GM18867 (cell line): Measurements from ENCODE around the gene IQCE.

Source experiments
- ATAC-seq: cut with Tn5 transposase; IDR thresholded peaks from one replicate; pipeline ENCODE4 v1.9.1; 2021; ENCODE audit warnings: mild to moderate bottlenecking, moderate library complexity; ENCODE audit not compliant: unreplicated experiment

IQCE gene

DNA sequence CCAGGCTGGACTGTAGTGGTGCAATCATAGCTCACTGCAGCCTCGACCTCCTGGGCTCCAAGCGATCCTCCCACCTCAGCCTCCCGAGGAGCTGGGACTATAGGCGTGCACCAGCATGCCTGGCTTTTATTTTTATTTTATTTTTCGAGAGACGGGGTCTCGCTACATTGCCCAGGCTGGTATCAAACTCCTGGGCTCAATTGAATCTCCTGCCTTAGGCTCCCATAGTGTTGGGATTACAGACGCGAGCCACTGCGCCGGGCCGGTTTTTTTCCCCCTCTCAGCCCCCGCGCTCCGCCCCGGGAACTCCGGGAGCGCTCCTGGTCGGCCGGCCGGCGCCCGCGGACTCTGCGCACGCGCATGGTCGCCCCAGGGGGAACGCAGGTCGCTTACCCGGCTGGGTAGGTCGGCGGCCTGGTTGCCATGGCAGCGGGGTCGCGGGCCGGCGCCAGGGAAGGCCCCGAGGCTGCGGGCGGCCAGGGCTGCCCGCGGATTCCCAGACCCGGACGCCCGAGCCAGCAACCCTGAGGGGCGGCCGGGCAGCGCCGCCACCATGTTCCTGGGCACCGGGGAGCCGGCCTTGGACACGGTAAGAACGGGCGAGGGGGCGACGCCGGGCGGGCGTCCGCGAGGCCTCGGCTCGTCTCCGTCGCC, at the start of gene IQCE:
Gene IQCE, plus strand, starts transcription at position 351 of the 654 bp plus-strand sequence. Its CDS starts 203 bp downstream, at position 554.
- ATAC-seq: peak; percentile 57

DNA sequence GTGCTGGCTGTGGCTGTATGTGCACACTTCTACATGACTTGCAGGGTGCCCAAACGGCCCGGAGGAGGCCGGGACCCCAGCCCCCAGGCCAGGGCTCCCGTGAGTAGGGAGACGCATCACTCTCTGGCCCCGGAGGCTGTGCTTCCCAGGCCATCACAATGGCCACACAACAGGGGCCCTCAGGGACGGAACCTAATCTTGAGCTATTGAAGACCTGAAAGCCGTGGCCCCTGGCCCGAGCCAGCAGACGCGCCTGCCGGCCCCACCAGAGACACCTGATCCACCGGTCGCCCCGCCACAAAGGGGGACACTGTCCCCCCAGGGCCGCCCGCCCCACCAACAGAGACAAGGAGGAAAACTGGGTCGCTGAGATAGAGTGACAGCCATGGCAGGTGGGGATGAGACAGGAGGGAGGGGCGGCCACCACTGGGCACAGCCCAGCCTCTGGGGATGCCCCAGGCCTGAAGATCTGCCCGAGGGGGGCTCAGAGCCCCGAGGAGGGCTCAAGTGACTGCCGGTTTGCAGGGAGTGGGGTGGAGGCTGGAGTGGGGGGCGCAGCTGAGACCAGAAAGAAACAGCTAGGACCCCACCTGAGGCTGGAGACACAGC, 49.4 kb upstream of the IQCE start:
- ATAC-seq: no peak

DNA sequence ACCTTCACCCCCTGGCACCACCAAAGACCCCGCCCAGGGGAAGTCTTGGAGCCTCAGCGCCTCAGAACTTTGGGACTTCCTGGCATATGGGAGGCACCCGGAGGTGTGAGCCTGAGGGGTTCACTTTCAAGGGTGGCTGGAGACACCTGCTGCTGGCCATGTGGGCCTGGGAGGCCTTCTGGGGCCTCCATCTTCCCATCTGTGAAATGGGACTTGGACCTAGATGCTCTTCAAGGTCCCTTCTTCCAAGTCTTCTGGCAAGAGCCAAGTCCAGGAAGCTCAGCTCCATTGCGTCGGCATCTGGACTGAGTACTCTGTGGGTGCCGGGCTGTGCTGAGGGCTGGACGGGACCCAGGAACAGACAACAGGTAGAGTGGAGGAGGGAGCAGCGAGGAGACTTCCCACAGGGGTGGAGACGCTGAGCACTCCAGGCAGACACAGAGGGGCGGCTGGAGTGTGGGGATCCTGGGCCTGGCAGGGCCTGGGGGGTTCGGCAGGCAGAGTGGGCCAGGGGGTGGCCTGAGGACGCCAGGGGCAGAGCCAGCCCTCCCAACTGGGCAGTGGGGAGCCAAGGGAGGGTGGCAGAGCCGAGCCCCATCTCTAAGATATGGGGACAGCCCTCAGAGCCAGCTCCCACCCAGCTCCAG, 48.5 kb upstream of the IQCE start:
- no peak for ATAC-seq

GRCh38 chr7:2510909-2511768, 47.6 kb upstream of the IQCE start:
- no peak for ATAC-seq

DNA sequence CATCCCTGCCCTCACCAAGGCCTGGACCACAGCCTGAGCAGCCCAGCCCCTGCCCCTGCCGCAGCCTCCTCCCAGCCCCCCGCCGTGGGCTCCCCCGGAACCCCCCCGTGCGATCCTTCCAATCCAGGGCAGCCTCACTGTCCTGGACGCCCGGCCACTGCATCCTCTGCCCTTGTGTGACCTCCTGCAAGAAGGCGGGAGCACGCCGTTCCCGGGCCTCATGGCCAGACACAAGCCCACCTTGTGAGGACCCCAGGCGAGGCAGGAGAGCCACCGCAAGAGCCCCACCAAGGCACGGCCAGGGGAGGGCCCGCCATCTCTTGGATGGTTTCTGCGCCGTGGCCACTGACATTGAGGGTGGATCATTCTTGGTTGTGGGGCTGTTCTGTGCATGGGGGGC, 47.0 kb upstream of the IQCE start:
- ATAC-seq: no peak

DNA sequence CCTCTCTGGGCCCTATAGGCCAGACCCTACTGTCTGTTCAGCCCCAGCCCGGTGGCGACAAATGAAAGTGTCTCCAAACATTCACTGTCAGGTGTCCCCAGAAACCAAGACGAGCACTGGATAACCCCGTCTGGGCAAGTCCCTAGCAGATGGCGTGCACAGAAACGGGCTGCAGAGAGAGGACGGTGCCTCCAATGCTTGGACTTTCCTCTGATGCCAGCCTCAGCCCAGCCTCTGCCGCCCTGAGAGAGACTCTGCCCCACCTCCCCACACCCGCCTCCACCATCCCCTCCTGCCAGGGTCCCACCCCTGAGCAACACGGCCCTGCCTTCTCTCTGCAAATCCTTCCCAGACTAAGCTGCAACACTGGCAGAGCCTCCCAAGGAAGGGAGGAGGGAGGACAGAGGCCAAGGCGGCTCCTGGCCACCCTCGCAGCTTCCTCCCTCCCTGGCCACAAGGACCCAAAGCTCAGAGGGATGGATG, 46.6 kb upstream of the IQCE start:
- no peak for ATAC-seq

DNA sequence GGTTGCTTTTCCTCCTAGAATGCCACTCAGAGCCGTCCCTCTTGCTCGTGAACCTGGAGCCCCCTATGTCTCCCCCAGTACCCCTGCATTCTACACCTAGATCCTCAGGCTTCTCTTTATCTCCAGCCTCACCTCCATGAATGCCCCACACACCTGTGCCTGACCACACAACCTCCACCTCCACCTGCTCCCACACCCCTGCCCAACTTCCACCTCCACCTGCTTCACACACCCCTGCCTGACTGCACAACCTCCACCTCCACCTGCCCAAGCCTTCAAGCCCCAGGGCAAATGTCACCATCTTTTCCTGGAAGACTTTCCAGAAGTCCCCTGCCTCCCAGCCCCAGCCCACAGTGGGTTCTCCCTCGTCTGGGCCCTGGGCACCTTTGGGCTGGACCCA, 46.1 kb upstream of the IQCE start:
- no peak for ATAC-seq

- no peak for ATAC-seq
Observed at GRCh38 chr7:2513702-2514101, 45.1 kb upstream of the IQCE start.

- ATAC-seq: no peak
Observed at GRCh38 chr7:2514473-2515423, 44.0 kb upstream of the IQCE start.

- no peak for ATAC-seq
Observed at GRCh38 chr7:2515424-2516193, 43.2 kb upstream of the IQCE start.

DNA sequence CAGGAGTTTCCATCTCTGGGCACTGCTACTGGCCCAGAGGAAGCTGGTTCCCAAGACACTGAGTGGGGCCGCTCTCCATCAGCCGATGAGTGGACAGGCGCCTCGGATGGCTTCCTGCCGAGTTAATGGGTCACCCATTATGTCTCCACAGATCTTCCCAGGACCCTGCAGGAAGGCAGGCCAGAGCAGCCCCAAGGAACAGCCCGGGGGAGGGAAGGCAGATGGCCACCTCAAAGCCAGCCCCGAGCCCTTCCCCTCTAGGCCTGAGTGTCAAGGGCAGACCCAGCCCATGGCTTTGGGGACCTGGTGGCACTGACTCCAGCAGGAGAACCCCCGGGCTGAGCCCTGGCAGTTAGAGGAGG, 42.6 kb upstream of the IQCE start:
- no peak for ATAC-seq

DNA sequence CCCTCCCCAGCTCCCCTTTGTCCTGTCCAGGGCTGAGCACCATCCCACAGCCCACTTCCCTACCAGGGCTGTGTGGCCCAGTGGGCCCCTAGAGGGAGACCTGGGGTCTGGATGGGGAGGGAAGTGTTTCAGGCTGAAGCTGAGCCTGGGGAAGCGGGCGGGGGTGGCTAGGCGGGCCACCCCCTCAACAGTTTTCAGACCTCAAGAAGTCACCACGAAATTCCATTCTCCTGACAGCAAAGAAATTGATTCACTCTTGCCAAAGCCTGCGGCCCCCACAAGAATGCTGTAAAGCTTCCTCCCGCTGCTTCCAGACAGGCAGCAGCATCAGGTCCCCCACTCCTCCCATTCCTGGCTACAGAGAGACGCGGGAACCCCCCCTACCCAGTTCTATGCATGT, 41.8 kb upstream of the IQCE start:
- no peak for ATAC-seq

- ATAC-seq: no peak
Observed at GRCh38 chr7:2517678-2518507, 40.9 kb upstream of the IQCE start.

DNA sequence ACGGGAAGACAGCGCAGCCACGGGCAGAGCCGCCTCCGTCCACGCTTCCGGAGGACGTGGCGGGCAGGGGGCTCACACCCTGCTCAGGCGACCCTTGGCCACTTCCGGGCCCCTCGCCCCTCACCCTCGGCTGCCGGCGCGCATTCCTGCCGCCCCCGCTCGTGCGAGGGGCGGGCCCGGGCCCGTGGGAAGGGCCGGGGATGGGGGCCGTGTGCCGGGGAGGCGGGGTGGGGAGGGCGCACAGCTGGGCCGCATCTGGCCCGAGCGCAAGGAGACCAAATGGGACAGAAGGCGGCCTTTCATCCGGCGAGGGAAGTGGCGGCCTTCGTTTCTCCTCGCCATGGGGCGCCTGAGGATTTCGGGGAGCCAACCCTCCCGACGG, 40.1 kb upstream of the IQCE start:
- no peak for ATAC-seq

DNA sequence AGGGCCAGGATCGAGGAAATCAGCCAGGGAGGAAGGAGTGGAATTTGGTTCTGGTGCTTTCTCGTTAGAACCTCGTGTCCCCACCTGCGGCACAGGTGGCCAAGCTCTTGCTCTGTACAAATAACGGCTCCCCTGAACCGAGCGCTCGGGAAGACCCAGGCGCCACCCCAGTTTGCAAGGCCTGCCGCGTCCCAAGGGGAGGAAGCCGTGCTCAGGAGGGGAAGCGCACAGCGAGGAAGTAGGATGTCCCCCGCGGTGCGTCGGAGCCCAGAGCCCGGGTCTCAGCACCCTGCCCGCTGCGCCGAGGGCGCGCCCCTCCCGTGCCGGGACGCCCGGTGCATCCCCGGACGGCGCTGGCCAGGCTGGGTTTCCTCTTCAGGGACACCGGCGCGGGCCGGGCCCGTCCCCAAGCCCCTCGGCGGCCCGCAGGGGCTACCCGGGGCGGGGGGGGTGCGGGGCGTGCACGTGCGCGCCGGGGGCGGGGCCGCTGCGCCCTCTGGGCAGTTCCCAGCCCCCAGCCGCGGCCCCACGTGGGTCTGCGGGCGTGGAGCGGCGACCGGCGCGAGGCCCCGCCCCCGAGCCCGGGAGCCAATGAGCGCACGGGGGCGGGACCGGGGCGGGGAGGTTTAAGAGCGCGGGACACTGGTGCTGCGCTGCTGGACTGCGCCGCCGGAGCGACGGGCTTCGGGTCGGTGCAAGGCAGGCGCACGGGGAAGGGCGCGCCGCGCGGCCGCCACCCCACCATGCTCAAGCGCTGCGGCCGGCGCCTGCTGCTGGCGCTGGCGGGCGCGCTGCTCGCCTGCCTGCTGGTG, 39.5 kb upstream of the IQCE start, which contains the start of gene LFNG:
Gene LFNG, plus strand, starts transcription at position 656 of the 812 bp plus-strand sequence. Its CDS starts 88 bp downstream, at position 744.
- ATAC-seq: peak; percentile 85

DNA sequence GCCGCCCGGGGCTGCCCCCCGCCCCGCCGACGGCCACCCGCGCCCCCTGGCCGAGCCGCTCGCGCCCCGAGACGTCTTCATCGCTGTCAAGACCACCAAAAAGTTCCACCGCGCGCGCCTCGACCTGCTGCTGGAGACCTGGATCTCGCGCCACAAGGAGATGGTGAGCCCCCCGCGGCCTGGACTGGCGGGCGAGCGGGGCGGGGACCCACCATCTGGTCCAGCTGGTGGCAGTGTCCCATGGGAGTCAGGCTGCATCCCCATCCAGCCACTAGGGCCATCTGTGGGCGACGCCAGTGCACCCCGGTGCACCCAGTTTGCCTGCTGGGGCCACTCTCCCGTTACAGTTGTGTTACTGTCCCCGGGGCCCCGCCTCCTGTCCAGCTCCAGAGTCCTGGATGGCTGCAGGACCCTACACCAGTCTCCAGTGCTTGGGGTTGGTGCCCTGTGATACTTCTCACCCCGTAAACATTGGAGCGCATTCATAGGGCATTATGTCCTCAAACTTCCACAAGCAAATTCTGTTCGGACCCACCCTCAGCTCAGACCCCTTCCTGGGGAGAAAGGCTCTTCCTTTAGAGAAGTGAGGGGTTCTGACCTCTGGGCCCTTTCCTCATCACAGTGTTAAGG, 38.5 kb upstream of the IQCE start:
- no peak for ATAC-seq

DNA sequence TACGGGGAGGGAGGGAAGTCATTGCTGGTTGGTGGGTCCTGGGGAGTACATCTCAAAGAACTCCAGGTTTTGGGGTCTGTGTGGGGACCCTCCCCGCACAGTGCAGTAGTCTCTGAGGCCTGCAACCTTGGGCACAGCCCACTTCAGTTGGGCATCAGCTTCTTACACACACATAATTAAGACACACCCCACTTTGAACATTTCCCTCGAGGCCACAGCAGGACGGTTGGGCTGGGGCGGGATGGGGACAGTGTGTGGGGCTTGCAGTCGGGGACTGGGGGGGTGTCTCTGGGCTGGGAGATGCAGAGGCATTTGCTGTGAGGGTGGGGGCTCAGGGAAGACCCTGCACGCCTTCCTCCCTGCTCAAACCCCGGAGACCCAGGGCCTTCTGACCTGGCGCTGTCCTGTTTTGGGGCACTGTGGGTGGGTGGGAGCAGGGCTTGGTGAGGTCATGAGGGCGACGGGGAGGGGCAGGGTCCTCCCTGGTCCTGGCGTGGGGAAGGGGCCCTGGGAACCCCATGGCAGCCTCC, 38.0 kb upstream of the IQCE start:
- no peak for ATAC-seq
